GM23338 (cell line): Measurements from ENCODE around the gene IGSF10. TPM values are rescaled to one million over a fixed set of nuclear protein-coding genes. Genes with fewer than 3 reads are reported as not detected.

Source experiments
- ATAC-seq: fragments of 200-7000 bp; cut with Tn5 transposase; 3 replicates; pipeline ENCODE4 v1.9.1; 2020
- DNase-seq: peaks from one replicate; pipeline ENCODE4 v3.0.0-alpha.2; 2015; ENCODE audit warnings: low spot score
- H2AFZ ChIP-seq: fragments of 200-600 bp; sonication (generic); 2 replicates; pipeline ENCODE4 v1.8.0; 2016; ENCODE audit warnings: antibody characterized with exemption, mild to moderate bottlenecking, moderate library complexity
- H3F3A ChIP-seq: fragments of 200-600 bp; sonication (generic); replicated peaks from 2 replicates; pipeline ENCODE4 v1.8.0; 2017; ENCODE audit warnings: antibody characterized with exemption, mixed run types, low read depth
- H3K27ac ChIP-seq: fragments of 200-600 bp; sonication (generic); 2 replicates; pipeline ENCODE4 v1.6.1; 2016; ENCODE audit warnings: low read depth
- H3K27me3 ChIP-seq: fragments of 200-600 bp; sonication (generic); 2 replicates; pipeline ENCODE4 v1.8.0; 2016; ENCODE audit warnings: mild to moderate bottlenecking, mixed run types, moderate library complexity; ENCODE audit not compliant: insufficient read depth
- H3K36me3 ChIP-seq: fragments of 200-600 bp; sonication (generic); 2 replicates; pipeline ENCODE4 v1.8.0; 2016; ENCODE audit warnings: mild to moderate bottlenecking; ENCODE audit not compliant: insufficient read depth
- H3K4me1 ChIP-seq: fragments of 200-600 bp; sonication (generic); 2 replicates; pipeline ENCODE4 v1.8.0; 2016; ENCODE audit warnings: mild to moderate bottlenecking, moderate library complexity; ENCODE audit not compliant: insufficient read depth
- H3K4me2 ChIP-seq: fragments of 200-600 bp; sonication (generic); 2 replicates; pipeline ENCODE4 v1.7.1; 2017; ENCODE audit warnings: mixed run types
- H3K4me3 ChIP-seq: fragments of 200-600 bp; sonication (generic); 2 replicates; pipeline ENCODE4 v1.6.1; 2016; ENCODE audit warnings: mixed run types
- H3K79me2 ChIP-seq: fragments of 200-600 bp; sonication (generic); replicated peaks from 2 replicates; pipeline ENCODE4 v1.8.0; 2017; ENCODE audit warnings: mild to moderate bottlenecking; ENCODE audit not compliant: insufficient read depth
- H3K9me2 ChIP-seq: fragments of 200-600 bp; sonication (generic); 2 replicates; pipeline ENCODE4 v1.8.0; 2017; ENCODE audit not compliant: insufficient read depth
- H4K20me1 ChIP-seq: fragments of 200-600 bp; sonication (generic); replicated peaks from 2 replicates; pipeline ENCODE4 v1.8.0; 2017; ENCODE audit warnings: mild to moderate bottlenecking; ENCODE audit not compliant: insufficient read depth
- H3K27ac Mint-ChIP-seq: 2 replicates; pipeline ENCODE4 v1.8.0; 2020; ENCODE audit warnings: inconsistent platforms, mild to moderate bottlenecking, moderate library complexity, mixed read lengths
- H3K27me3 Mint-ChIP-seq: 3 replicates; pipeline ENCODE4 v1.8.0; 2022; ENCODE audit warnings: low read depth, mild to moderate bottlenecking, moderate library complexity, mixed read lengths, inconsistent platforms; ENCODE audit not compliant: insufficient read depth, poor library complexity
- H3K36me3 Mint-ChIP-seq: 3 replicates; pipeline ENCODE4 v1.8.0; 2021; ENCODE audit warnings: low read depth, mild to moderate bottlenecking, inconsistent platforms, moderate library complexity, mixed read lengths
- H3K4me1 Mint-ChIP-seq: 3 replicates; pipeline ENCODE4 v1.8.0; 2020; ENCODE audit warnings: mild to moderate bottlenecking, inconsistent platforms, mixed read lengths
- H3K4me3 Mint-ChIP-seq: 3 replicates; pipeline ENCODE4 v1.8.0; 2021; ENCODE audit warnings: moderate library complexity, mild to moderate bottlenecking, inconsistent platforms, mixed read lengths
- H3K9me3 Mint-ChIP-seq: 3 replicates; pipeline ENCODE4 v1.8.0; 2020; ENCODE audit warnings: moderate library complexity, mild to moderate bottlenecking, inconsistent platforms, mixed read lengths
- CREB1 ChIP-seq: fragments of 250-450 bp; sonication (Bioruptor Pico); IDR thresholded peaks from 2 replicates; pipeline ENCODE4 v1.5.0; 2020; ENCODE audit warnings: low read depth, mild to moderate bottlenecking, moderate library complexity
- CTCF ChIP-seq, 2 experiments: fragments of 200-600 bp in 1 of 2; sonication (generic) in 1 of 2; conservative IDR thresholded peaks; 2 replicates each; pipeline versions ENCODE4 v1.5.1 to v1.6.1; 2016 to 2017; ENCODE audit warnings: antibody characterized with exemption in 2 of 2, low read depth in 2 of 2, mild to moderate bottlenecking in 2 of 2, moderate library complexity in 1 of 2
- ETS1 ChIP-seq: IDR thresholded peaks from 2 replicates; pipeline ENCODE4 v1.6.1; 2016; ENCODE audit warnings: antibody characterized with exemption
- EZH2 ChIP-seq: fragments of 200-600 bp; sonication (generic); IDR thresholded peaks from one replicate; pipeline ENCODE4 v1.8.0; 2017; ENCODE audit warnings: antibody characterized with exemption, mild to moderate bottlenecking, low read depth; ENCODE audit not compliant: unreplicated experiment
- EZH2phosphoT487 ChIP-seq: fragments of 200-600 bp; sonication (generic); IDR thresholded peaks from one replicate; pipeline ENCODE4 v1.8.1; 2018; ENCODE audit warnings: antibody characterized with exemption; ENCODE audit not compliant: unreplicated experiment
- JUNB ChIP-seq: IDR thresholded peaks from one replicate; pipeline ENCODE4 v1.6.1; 2016; ENCODE audit warnings: antibody characterized with exemption; ENCODE audit not compliant: unreplicated experiment
- NANOG ChIP-seq: IDR thresholded peaks from 2 replicates; pipeline ENCODE4 v1.6.1; 2016; ENCODE audit warnings: antibody characterized with exemption, borderline replicate concordance
- POLR2AphosphoS5 ChIP-seq: IDR thresholded peaks from 2 replicates; pipeline ENCODE4 v1.6.1; 2016; ENCODE audit warnings: antibody characterized with exemption, low read depth
- REST ChIP-seq: IDR thresholded peaks from one replicate; pipeline ENCODE4 v1.6.1; 2018; ENCODE audit warnings: antibody characterized with exemption; ENCODE audit not compliant: unreplicated experiment
- STAT1 ChIP-seq: IDR thresholded peaks from one replicate; pipeline ENCODE4 v1.6.1; 2016; ENCODE audit warnings: antibody characterized with exemption; ENCODE audit not compliant: unreplicated experiment
- ZNF114 ChIP-seq: fragments of 250-450 bp; sonication (Bioruptor Pico); IDR thresholded peaks from 2 replicates; pipeline ENCODE4 v1.5.0; 2020; ENCODE audit warnings: mild to moderate bottlenecking, moderate library complexity
- ZNF331 ChIP-seq: fragments of 250-450 bp; sonication (Bioruptor Pico); IDR thresholded peaks from 2 replicates; pipeline ENCODE4 v1.5.0; 2020; ENCODE audit warnings: low read depth, mild to moderate bottlenecking, moderate library complexity
- polyA plus RNA-seq: library from polyadenylated mRNA; unstranded; fragments of >200 nt; fragmentation: Nextera tagmentation; extraction: Ambion mirVana; gene quantifications from 2 replicates; pipeline ENCODE4 v1.2.1, GENCODE V29; 2016
- total RNA-seq: library from RNA; depleted of rRNA; stranded (reverse); fragments of >200 nt; shearing (Covaris generic); gene quantifications from 2 replicates; pipeline ENCODE4 v1.2.3, GENCODE V29; 2014
- TF ChIP-seq, protein P1 (sequence below): fragments of 250-450 bp; sonication (Bioruptor Pico); IDR thresholded peaks from 2 replicates; pipeline ENCODE4 v1.5.0; 2020; ENCODE audit warnings: mild to moderate bottlenecking, moderate library complexity

IGSF10 gene
- total and polyA plus RNA-seq, 2 experiments from 2014 or later = 0.50 to 0.94 TPM

GRCh38 chr3:151480492-151480891, 19.6 kb upstream of the IGSF10 start:
- Mint-ChIP-seq H3K4me1 (peaks cover 17% of the 10 kb centered on the region), H3K4me3 (no peak overlapping the region), H3K36me3 (no peaks in the 10 kb centered on the region), H3K27ac (no peak overlapping the region), H3K9me3 (no peaks in the 10 kb centered on the region; the same call in 2 of the 3 replicates), H3K27me3 (no peaks in the 10 kb centered on the region)
- no peak overlapping the region for H3K27ac ChIP-seq
- H3K4me3 ChIP-seq = no peak overlapping the region
- H3K4me2 ChIP-seq = no peak overlapping the region
- TF ChIP-seq ZNF331 (CRISPR knock-in tag) (no peak), EZH2phosphoT487 (no peak), CREB1 (CRISPR knock-in tag) (no peak), EZH2 (no peak), JUNB (no peak), STAT1 (no peak), ZNF114 (CRISPR knock-in tag) (no peak), POLR2AphosphoS5 (no peak), ETS1 (no peak), REST (no peak), CTCF (conservative IDR thresholded peaks at IDR 0.05; ENCODE audit: low read depth in 2 of 2) (no peak), NANOG (no peak)
- TF ChIP-seq, protein P1, sequence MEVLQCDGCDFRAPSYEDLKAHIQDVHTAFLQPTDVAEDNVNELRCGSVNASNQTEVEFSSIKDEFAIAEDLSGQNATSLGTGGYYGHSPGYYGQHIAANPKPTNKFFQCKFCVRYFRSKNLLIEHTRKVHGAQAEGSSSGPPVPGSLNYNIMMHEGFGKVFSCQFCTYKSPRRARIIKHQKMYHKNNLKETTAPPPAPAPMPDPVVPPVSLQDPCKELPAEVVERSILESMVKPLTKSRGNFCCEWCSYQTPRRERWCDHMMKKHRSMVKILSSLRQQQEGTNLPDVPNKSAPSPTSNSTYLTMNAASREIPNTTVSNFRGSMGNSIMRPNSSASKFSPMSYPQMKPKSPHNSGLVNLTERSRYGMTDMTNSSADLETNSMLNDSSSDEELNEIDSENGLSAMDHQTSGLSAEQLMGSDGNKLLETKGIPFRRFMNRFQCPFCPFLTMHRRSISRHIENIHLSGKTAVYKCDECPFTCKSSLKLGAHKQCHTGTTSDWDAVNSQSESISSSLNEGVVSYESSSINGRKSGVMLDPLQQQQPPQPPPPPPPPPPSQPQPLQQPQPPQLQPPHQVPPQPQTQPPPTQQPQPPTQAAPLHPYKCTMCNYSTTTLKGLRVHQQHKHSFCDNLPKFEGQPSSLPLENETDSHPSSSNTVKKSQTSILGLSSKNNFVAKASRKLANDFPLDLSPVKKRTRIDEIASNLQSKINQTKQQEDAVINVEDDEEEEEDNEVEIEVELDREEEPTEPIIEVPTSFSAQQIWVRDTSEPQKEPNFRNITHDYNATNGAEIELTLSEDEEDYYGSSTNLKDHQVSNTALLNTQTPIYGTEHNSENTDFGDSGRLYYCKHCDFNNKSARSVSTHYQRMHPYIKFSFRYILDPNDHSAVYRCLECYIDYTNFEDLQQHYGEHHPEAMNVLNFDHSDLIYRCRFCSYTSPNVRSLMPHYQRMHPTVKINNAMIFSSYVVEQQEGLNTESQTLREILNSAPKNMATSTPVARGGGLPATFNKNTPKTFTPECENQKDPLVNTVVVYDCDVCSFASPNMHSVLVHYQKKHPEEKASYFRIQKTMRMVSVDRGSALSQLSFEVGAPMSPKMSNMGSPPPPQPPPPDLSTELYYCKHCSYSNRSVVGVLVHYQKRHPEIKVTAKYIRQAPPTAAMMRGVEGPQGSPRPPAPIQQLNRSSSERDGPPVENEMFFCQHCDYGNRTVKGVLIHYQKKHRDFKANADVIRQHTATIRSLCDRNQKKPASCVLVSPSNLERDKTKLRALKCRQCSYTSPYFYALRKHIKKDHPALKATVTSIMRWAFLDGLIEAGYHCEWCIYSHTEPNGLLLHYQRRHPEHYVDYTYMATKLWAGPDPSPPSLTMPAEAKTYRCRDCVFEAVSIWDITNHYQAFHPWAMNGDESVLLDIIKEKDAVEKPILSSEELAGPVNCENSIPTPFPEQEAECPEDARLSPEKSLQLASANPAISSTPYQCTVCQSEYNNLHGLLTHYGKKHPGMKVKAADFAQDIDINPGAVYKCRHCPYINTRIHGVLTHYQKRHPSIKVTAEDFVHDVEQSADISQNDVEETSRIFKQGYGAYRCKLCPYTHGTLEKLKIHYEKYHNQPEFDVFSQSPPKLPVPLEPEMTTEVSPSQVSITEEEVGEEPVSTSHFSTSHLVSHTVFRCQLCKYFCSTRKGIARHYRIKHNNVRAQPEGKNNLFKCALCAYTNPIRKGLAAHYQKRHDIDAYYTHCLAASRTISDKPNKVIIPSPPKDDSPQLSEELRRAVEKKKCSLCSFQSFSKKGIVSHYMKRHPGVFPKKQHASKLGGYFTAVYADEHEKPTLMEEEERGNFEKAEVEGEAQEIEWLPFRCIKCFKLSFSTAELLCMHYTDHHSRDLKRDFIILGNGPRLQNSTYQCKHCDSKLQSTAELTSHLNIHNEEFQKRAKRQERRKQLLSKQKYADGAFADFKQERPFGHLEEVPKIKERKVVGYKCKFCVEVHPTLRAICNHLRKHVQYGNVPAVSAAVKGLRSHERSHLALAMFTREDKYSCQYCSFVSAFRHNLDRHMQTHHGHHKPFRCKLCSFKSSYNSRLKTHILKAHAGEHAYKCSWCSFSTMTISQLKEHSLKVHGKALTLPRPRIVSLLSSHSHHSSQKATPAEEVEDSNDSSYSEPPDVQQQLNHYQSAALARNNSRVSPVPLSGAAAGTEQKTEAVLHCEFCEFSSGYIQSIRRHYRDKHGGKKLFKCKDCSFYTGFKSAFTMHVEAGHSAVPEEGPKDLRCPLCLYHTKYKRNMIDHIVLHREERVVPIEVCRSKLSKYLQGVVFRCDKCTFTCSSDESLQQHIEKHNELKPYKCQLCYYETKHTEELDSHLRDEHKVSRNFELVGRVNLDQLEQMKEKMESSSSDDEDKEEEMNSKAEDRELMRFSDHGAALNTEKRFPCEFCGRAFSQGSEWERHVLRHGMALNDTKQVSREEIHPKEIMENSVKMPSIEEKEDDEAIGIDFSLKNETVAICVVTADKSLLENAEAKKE (CRISPR knock-in tag) = no peak
- H3F3A ChIP-seq = no peaks in the 10 kb centered on the region
- H3K79me2 ChIP-seq = no peaks in the 10 kb centered on the region
- peaks cover 17% of the 10 kb centered on the region for H3K4me1 ChIP-seq
- no peaks in the 10 kb centered on the region for H3K9me2 ChIP-seq
- H3K27me3 ChIP-seq = no peaks in the 10 kb centered on the region
- ATAC-seq (no peak), DNase-seq (no peak)
- H2AFZ ChIP-seq = no peak overlapping the region
- H3K36me3 ChIP-seq = no peaks in the 10 kb centered on the region
- H4K20me1 ChIP-seq = no peaks in the 10 kb centered on the region
